Adrenal gland (tissue), 5 donors: ENCODE results near the gene CTLA4.

Experiments
- CTCF ChIP-seq, 6 experiments: fragments of 450-650 bp in 4 of 6; fragments of 200-600 bp in 2 of 6; sonication (generic) in 1 of 6; IDR thresholded peaks; 1 replicate in 5 of 6; 2 replicates in 1 of 6; pipeline versions ENCODE4 v1.5.1 to v1.8.0; 2016 to 2021; ENCODE audit warnings: antibody characterized with exemption in 6 of 6, mild to moderate bottlenecking in 2 of 6, moderate library complexity in 1 of 6
- POLR2A ChIP-seq, 2 donors: fragments of 450-650 bp; IDR thresholded peaks; one replicate each; pipeline ENCODE4 v1.6.1; 2017; ENCODE audit warnings: antibody characterized with exemption in 2 of 2, mild to moderate bottlenecking in 2 of 2, moderate library complexity in 1 of 2
- donor health status: DM: no; HTN: no; CAD: no.

GRCh38 chr2:203909261-203909967 is 41.8 kb downstream of the CTLA4 start:
- peak; percentile 56 to 69 (median 62) for TF ChIP-seq CTCF (IDR thresholded peaks at IDR 0.05)
- TF ChIP-seq POLR2A (IDR thresholded peaks at IDR 0.05) = no peak
